Measurements from ENCODE around the gene PSME3. TPM values are rescaled to one million over a fixed set of nuclear protein-coding genes. Genes with fewer than 3 reads are reported as not detected.

Gene PSME3
- total RNA-seq, 1 donor = 130 TPM

DNA sequence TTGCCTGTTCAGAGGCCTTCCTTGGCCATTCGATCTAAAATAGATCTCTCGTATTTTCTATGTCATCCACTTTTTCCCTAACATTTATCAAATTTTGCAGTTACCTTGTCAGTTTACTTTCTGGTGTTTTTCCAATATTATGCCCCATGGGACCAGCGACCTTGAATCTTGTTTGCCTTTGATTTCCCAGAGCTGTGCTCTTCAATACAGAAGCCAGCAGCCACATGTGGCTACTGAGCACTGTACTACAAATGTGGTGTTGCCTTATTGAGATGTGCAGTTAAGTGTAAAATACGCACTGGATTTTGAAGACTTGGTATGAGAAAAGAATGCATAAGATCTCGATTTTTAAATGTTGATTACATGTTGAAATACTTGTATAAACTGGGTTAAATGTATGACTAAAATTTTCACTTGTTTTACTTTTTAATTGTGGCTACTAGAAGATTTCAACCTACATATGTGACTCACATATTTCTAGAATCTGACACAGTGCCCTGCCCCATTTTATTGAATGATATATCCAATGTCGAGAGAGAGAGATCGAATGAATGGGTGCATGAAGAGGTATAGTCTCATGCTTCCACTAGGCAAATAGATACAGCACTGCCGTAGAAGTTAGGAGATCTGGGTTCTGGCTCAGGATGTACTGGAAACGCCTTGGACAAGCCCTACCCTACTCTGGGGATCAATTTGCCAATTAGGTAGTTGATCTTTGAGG lies 824 bp upstream of the PSME3 start:
- TF ChIP-seq, protein P1, sequence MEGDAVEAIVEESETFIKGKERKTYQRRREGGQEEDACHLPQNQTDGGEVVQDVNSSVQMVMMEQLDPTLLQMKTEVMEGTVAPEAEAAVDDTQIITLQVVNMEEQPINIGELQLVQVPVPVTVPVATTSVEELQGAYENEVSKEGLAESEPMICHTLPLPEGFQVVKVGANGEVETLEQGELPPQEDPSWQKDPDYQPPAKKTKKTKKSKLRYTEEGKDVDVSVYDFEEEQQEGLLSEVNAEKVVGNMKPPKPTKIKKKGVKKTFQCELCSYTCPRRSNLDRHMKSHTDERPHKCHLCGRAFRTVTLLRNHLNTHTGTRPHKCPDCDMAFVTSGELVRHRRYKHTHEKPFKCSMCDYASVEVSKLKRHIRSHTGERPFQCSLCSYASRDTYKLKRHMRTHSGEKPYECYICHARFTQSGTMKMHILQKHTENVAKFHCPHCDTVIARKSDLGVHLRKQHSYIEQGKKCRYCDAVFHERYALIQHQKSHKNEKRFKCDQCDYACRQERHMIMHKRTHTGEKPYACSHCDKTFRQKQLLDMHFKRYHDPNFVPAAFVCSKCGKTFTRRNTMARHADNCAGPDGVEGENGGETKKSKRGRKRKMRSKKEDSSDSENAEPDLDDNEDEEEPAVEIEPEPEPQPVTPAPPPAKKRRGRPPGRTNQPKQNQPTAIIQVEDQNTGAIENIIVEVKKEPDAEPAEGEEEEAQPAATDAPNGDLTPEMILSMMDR (IDR thresholded peaks at IDR 0.05; ENCODE audit: insufficient read depth, low read depth, low read length) = no peak
- DNase-seq (ENCODE audit: low read depth) = no peak
- peak overlapping the region; percentile 99 for H3K4me3 ChIP-seq (ENCODE audit: low read depth, low read length)

DNA sequence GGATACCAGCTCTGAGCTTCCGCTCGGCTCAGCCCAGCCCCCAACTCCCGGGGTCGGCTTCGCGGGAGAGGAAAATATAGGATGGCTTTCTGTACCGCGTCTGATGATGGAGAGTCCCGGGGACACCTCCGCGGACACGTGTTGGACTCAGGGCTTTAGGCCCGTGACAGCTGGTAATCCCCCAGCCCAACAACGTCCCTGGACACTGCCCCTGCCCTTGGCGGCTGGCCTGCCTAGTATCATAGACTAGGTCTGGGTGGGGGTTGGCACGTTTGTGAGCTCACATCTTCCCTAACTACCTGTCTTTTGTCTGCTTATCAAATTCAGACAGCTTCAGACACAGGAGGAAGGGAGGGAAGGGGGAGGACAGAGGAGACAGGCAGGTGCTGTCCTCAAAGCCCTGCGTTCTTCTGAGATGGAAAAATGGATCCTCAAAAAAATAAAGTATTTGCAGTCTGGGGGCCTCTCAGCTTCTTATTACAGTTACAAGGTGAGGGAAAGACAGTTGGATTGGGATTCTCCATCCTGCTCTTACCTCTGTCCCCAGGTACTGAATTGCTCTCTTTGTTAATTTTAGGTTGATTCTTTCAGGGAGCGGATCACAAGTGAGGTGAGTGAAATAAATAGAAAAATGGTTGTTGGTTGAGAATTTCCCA lies 698 bp downstream of the PSME3 start:
- peak overlapping the region; percentile 99 for H3K4me3 ChIP-seq (ENCODE audit: low read depth, low read length)
- DNase-seq (ENCODE audit: low read depth) = no peak
- TF ChIP-seq, protein P1 (IDR thresholded peaks at IDR 0.05; ENCODE audit: insufficient read depth, low read depth, low read length) = no peak

DNA sequence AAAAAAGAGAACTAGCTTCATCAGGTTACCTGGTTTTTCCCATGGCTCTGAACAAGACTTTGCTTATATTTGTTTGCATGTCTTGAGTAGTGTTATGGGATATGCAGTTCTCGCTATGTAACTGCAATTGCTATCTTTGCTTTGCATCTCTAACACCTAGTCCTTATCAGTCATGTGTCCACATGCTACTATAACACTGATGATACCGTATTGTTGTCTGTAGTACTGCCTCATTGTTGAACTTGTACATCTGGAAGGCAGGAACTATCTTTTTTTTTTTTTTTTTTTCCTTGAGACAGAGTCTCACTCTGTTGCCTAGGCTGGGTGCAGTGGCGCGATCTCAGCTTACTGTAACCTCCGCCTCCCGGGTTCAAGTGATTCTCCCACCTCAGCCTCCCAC lies 2.5 kb downstream of the PSME3 start:
- no peak overlapping the region for H3K4me3 ChIP-seq (ENCODE audit: low read depth, low read length)
- TF ChIP-seq, protein P1 (IDR thresholded peaks at IDR 0.05; ENCODE audit: insufficient read depth, low read depth, low read length) = no peak
- no peak for DNase-seq (ENCODE audit: low read depth)

DNA sequence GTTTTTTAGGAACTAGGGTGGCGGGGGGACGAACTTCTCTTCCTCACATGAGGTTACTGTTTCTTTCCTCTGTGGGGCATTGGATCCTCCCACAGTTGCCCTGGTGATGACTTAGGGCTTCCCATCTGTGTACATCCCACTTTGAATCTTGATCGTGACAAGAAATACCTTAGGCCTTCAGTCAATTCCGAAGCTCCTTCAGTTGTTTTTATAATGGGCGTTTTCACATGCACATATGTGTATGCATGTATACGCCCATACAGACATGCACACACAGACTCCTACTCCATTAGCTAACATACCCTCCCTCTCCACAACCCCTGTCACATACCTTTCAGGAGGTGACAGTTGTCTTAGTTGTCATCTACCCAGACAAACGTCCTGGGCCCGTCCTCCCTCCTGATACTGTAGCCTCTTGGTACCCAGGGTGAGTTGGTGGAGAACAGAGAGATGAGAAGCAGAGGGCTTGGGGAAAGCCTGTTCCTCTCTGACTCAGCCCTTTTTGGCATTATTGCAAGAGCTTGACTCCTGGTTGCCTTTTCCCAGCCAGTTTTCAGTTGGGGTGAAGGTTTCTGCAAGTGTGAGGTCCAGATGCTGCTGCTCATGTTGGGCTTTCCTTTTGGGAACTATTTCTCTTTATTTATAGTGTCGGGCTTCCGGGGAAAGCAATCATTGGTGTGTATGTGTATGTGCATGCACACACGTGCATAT lies 8.9 kb downstream of the PSME3 start:
- no peak overlapping the region for H3K4me3 ChIP-seq (ENCODE audit: low read depth, low read length)
- TF ChIP-seq, protein P1 (IDR thresholded peaks at IDR 0.05; ENCODE audit: insufficient read depth, low read depth, low read length) = no peak
- no peak for DNase-seq (ENCODE audit: low read depth)

DNA sequence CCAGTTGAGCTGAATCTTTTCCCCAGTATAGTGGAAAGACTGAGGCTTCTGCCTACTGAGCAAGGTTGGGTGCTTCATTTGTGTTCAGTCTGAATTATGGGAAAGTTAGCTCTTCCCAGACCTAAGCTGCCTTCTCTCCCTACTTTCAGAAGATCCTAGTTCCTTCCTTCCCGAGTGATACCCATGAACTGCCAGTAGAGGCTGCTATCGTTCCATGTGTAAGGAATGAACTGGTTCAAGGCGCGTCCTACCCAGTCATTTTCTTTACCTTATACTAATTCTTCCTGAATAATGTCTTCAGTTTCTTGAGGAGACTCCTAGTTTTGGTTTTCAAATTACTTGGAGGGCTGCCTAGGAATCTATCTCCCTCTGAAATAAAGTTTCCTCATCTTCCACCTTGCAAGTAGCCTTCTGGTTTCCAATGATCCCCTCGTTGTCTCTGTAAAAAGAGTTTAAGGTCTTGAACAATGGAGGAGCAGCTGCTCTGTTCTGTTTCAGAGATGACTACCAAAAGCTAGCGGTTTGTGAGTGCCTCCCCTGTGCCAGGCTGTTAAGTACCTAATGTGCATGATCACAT lies 10.2 kb downstream of the PSME3 start:
- no peak overlapping the region for H3K4me3 ChIP-seq (ENCODE audit: low read depth, low read length)
- TF ChIP-seq, protein P1 (IDR thresholded peaks at IDR 0.05; ENCODE audit: insufficient read depth, low read depth, low read length) = peak; percentile 100
- peak; percentile 76 for DNase-seq (ENCODE audit: low read depth)

DNA sequence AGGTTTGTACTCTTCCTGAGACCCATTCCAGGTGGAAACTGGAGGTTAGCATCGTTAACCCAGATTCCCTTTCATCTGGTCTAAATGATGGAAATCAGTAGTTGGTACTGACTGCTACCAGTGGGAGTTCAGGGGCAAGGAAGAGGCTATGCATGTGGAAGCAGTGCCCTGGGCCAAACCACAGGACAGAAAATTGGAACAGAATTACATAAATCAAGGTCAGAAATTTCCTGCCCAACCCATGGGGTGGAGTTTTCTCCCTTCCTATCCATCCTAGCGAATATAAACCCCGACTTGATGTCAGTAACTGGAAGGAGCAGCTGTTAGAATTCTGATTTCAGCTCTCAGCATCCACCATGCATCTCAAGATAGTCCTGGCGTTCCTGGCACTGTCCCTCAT lies 11.1 kb downstream of the PSME3 start, which contains the start of gene AOC2:
TSS of gene AOC2 (plus strand) at position 310 of the 400 bp plus-strand sequence. CDS start at position 357, 47 bp downstream.
- TF ChIP-seq, protein P1 (IDR thresholded peaks at IDR 0.05; ENCODE audit: insufficient read depth, low read depth, low read length) = no peak
- no peak within 1 kb of the TSS for H3K4me3 ChIP-seq (ENCODE audit: low read depth, low read length)
- no peak for DNase-seq (ENCODE audit: low read depth)
